ENCODE data around the gene PALB2. TPM values are rescaled to one million over a fixed set of nuclear protein-coding genes. Genes with fewer than 3 reads are reported as not detected.

Gene PALB2
- total RNA-seq, 8 experiments from 2014 or later = 7.3 to 20.5 (median 13.2) TPM

Other genes starting within 250 kb of the PALB2 start
- 10 to 100 TPM in 5 of 8 experiments, 1 to 10 TPM in 3; 7.2 to 29.6 (median 10.8) TPM for gene COG7, start 188.1 kb downstream of the PALB2 start, total RNA-seq
- 10 to 100 TPM; 14.3 to 50.0 (median 19.8) TPM for gene GGA2, start 130.8 kb downstream of the PALB2 start, total RNA-seq
- 10 to 100 TPM; 15.2 to 40.6 (median 26.4) TPM for gene EARS2, start 84.0 kb downstream of the PALB2 start, total RNA-seq
- 10 to 100 TPM; 43.7 to 72.5 (median 60.3) TPM for gene UBFD1, start 83.6 kb downstream of the PALB2 start, total RNA-seq
- 100 to 1,000 TPM in 7 of 8 experiments, 10 to 100 TPM in 1; 91.2 to 165 (median 130) TPM for gene NDUFAB1, start 45.0 kb downstream of the PALB2 start, total RNA-seq
- gene DCTN5, start 156 bp upstream of the PALB2 start, total RNA-seq = 10 to 100 TPM; 35.5 to 58.2 (median 44.9) TPM
- 10 to 100 TPM in 3 of 8 experiments, 1 to 10 TPM in 4, under 1 TPM in 1; 0.92 to 70.2 (median 4.3) TPM for gene PLK1, start 37.6 kb upstream of the PALB2 start, total RNA-seq
- gene ERN2, start 71.9 kb upstream of the PALB2 start, total RNA-seq = 1 to 10 TPM in 3 of 8 experiments, under 1 TPM in 3, not detected in 2; 0.04 to 7.4 (median 1.4) TPM
- gene CHP2, start 113.7 kb upstream of the PALB2 start, total RNA-seq = 1 to 10 TPM in 2 of 8 experiments, under 1 TPM in 1, not detected in 5; 0.19 to 5.5 (median 2.9) TPM
- gene PRKCB, start 194.7 kb upstream of the PALB2 start, total RNA-seq = 10 to 100 TPM in 2 of 8 experiments, 1 to 10 TPM in 3, under 1 TPM in 3; 0.10 to 21.0 (median 4.8) TPM